22Rv1 (cell line): ENCODE results near the gene E2F2.

Experiments used
- ZFX ChIP-seq: fragments of 450-650 bp; IDR thresholded peaks from 2 replicates; pipeline ENCODE4 v1.6.1; 2017; ENCODE audit warnings: antibody characterized with exemption, borderline replicate concordance
- TF ChIP-seq, protein P1 (sequence below): fragments of 450-650 bp; IDR thresholded peaks from 2 replicates; pipeline ENCODE4 v1.5.1; 2017; ENCODE audit warnings: mild to moderate bottlenecking

DNA sequence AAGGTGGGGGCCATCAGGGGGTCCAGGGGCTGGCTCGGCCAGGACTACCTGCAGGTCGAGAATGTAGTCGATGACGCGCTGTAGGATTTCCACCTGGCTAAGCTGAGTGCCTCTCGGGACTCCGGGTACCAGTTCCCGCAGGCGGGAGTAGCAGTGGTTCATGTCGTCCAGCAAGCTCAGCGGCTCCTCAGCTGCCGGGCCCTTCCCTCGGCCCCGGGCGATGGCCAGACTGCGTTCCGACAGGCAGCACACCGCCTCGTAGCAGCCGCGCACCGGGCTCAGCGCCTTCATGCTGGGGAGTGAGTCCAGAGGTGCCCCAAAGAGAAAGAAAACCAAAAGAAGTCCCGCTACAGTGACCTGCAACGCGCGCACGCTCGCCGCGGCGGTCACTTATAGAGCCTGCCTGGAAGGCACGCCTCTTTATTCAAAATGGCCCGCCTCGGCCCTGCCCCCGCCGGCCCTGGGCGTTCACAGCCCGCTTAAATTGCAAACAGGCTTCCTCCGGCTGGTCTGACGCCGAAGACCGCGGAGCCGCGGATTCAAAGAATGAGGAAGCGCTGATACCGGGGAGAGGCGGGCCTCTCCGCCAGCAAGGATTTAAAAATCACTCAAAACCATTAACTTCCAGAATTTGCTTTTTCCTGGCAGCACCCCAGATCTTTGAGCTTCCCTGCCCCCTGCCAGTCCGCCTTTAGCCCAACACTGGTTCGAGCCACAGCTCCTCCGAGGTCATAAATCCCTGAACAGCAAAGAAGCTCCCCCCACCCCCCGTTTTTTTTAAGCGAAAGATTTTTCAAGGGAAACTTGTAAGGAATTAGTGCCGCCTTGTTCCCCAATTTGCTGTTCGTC is 28.3 kb upstream of the E2F2 start, which contains the start of gene ID3:
- TF ChIP-seq, protein P1, sequence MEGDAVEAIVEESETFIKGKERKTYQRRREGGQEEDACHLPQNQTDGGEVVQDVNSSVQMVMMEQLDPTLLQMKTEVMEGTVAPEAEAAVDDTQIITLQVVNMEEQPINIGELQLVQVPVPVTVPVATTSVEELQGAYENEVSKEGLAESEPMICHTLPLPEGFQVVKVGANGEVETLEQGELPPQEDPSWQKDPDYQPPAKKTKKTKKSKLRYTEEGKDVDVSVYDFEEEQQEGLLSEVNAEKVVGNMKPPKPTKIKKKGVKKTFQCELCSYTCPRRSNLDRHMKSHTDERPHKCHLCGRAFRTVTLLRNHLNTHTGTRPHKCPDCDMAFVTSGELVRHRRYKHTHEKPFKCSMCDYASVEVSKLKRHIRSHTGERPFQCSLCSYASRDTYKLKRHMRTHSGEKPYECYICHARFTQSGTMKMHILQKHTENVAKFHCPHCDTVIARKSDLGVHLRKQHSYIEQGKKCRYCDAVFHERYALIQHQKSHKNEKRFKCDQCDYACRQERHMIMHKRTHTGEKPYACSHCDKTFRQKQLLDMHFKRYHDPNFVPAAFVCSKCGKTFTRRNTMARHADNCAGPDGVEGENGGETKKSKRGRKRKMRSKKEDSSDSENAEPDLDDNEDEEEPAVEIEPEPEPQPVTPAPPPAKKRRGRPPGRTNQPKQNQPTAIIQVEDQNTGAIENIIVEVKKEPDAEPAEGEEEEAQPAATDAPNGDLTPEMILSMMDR: no peak
- no peak for TF ChIP-seq ZFX
